C4-2B (cell line): ENCODE data around the gene HDAC4.

ENCODE experiments used
- H3K27ac ChIP-seq: fragments of 450-650 bp; 2 replicates; pipeline ENCODE4 v1.5.1; 2017
- ZFX ChIP-seq: fragments of 450-650 bp; IDR thresholded peaks from 2 replicates; pipeline ENCODE4 v1.6.1; 2017
- TF ChIP-seq, protein P1 (sequence below): fragments of 450-650 bp; conservative IDR thresholded peaks from 2 replicates; pipeline ENCODE4 v1.5.1; 2017; ENCODE audit warnings: mild to moderate bottlenecking

Gene HDAC4

GRCh38 chr2:239024226-239024625 lies 376.6 kb downstream of the HDAC4 start:
- no peak overlapping the region for H3K27ac ChIP-seq
- no peak for TF ChIP-seq ZFX
- TF ChIP-seq, protein P1, sequence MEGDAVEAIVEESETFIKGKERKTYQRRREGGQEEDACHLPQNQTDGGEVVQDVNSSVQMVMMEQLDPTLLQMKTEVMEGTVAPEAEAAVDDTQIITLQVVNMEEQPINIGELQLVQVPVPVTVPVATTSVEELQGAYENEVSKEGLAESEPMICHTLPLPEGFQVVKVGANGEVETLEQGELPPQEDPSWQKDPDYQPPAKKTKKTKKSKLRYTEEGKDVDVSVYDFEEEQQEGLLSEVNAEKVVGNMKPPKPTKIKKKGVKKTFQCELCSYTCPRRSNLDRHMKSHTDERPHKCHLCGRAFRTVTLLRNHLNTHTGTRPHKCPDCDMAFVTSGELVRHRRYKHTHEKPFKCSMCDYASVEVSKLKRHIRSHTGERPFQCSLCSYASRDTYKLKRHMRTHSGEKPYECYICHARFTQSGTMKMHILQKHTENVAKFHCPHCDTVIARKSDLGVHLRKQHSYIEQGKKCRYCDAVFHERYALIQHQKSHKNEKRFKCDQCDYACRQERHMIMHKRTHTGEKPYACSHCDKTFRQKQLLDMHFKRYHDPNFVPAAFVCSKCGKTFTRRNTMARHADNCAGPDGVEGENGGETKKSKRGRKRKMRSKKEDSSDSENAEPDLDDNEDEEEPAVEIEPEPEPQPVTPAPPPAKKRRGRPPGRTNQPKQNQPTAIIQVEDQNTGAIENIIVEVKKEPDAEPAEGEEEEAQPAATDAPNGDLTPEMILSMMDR: no peak

GRCh38 chr2:239022437-239023260 lies 378.2 kb downstream of the HDAC4 start:
- no peak for TF ChIP-seq ZFX
- TF ChIP-seq, protein P1: no peak
- no peak overlapping the region for H3K27ac ChIP-seq

DNA sequence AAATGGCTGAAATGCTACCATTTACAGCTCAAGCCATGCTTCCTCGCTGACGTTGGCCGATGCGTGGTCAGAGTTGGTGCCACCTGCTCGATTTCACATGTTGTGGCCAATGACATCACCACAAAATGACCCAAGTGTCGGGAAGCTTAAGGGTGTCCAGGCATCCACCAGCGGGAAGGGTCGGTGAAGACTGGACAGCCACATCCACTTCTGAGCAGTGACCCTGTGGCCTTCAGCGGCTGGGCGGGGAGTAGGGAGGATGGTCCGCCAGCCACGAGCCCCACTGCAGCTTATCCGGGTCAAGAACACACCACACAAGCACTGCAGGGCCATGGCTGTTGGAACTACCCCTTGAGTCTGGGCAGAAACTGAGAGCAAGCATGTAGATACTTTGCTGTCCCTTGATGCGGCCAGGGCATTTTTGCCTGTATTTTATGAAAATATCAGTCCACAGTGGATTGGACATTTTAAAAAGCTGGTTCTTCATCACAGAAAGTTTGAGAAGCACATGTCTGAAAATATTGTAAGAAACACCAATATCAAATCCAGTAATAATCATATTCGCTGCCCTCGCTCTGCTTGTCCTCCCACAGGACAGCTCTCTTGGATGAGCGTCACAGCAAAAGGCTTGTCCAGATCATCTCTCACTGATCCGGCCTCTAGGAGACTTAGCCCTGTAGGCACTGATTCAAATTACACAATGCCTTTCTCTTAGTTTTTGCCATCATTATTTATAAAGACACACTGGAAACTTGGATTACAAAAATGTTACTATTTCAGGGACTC lies 379.0 kb downstream of the HDAC4 start:
- H3K27ac ChIP-seq: no peak overlapping the region
- TF ChIP-seq, protein P1: no peak
- no peak for TF ChIP-seq ZFX

- H3K27ac ChIP-seq: no peak overlapping the region
- TF ChIP-seq, protein P1: no peak
- no peak for TF ChIP-seq ZFX
These were observed 379.6 kb downstream of the HDAC4 start for GRCh38 chr2:239021224-239021623.

- H3K27ac ChIP-seq: no peak overlapping the region
- TF ChIP-seq ZFX: no peak
- TF ChIP-seq, protein P1: no peak
These were observed 380.2 kb downstream of the HDAC4 start for GRCh38 chr2:239020541-239021041.

DNA sequence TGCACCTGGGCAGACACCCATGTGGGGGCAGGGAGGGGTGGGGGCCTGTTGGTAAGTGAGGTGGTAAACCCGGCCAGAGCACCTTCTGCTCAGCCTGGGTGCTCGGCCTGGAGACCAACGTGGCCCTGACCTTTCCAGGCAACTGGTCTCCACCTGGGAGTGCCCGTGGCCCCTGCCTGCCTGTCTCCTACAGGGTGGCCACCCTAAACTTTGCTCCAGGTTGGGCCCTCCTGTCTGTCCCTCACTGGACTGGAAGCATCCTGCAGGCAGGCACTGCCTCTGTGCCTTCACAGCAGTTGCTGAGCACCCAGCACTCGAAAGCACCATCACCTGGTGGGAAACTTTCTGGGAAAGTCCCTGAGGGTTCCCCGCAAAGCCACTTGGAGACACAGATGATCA lies 381.6 kb downstream of the HDAC4 start:
- TF ChIP-seq ZFX: no peak
- TF ChIP-seq, protein P1: no peak
- no peak overlapping the region for H3K27ac ChIP-seq
